Measurements from ENCODE around the gene ETNK2. TPM values are rescaled to one million over a fixed set of nuclear protein-coding genes. Genes with fewer than 3 reads are reported as not detected.

ETNK2 gene
- total and polyA plus RNA-seq, 2 of the 13 experiments (the other 11 are each of a cell fraction or from before 2014, with no cell fraction given) = 15.5 to 42.8 TPM

- peak; percentile 17; the same call in 1 of the 2 replicates for TF ChIP-seq ATF2 (CRISPR knock-in tag; IDR thresholded peaks at IDR 0.05)
- peak; percentile 88 for TF ChIP-seq ZSCAN25 (CRISPR knock-in tag; IDR thresholded peaks at IDR 0.05)
- TF ChIP-seq POGK (CRISPR knock-in tag; conservative IDR thresholded peaks at IDR 0.05) = no peak
- no peak for TF ChIP-seq HMG20B (CRISPR knock-in tag; conservative IDR thresholded peaks at IDR 0.05)
- peak; percentile 17; the same call in 1 of the 2 replicates for TF ChIP-seq PAXIP1 (CRISPR knock-in tag; conservative IDR thresholded peaks at IDR 0.05)
- TF ChIP-seq RAD21 (CRISPR knock-in tag; IDR thresholded peaks at IDR 0.05) = peak; percentile 93
- no peak for TF ChIP-seq ZEB1 (IDR thresholded peaks at IDR 0.05; ENCODE audit: insufficient replicate concordance, low read depth)
- no peak for TF ChIP-seq GPBP1L1 (CRISPR knock-in tag; IDR thresholded peaks at IDR 0.05)
- no peak for TF ChIP-seq SIX1 (CRISPR knock-in tag; IDR thresholded peaks at IDR 0.05; ENCODE audit: borderline replicate concordance)
- TF ChIP-seq ELF3 (CRISPR knock-in tag; IDR thresholded peaks at IDR 0.05) = 0 out of 2 replicates have a peak, but pooled peaks have one; percentile 11
- TF ChIP-seq MATR3 (CRISPR knock-in tag; IDR thresholded peaks at IDR 0.05) = no peak
- TF ChIP-seq ZNF790 (CRISPR knock-in tag; IDR thresholded peaks at IDR 0.05; ENCODE audit: borderline replicate concordance) = no peak
- TF ChIP-seq GATA4 (IDR thresholded peaks at IDR 0.05; ENCODE audit: borderline replicate concordance, low read depth) = no peak
- 0 out of 2 replicates have a peak, but pooled peaks have one; percentile 33 for TF ChIP-seq SPEN (CRISPR knock-in tag; IDR thresholded peaks at IDR 0.05; ENCODE audit: low read depth)
- peak; percentile 95 for TF ChIP-seq CTCF (CRISPR knock-in tag; IDR thresholded peaks at IDR 0.05)
- TF ChIP-seq RELA (CRISPR knock-in tag; IDR thresholded peaks at IDR 0.05) = 0 out of 2 replicates have a peak, but pooled peaks have one; percentile 23
- TF ChIP-seq RBM22 (optimal IDR thresholded peaks at IDR 0.05; ENCODE audit: low read length) = peak; percentile 8
- TF ChIP-seq ZNF746 (CRISPR knock-in tag; IDR thresholded peaks at IDR 0.05) = peak; percentile 75
- TF ChIP-seq RFX5 (IDR thresholded peaks at IDR 0.05; ENCODE audit: low read depth, low read length) = no peak
These were observed 22.6 kb downstream of the ETNK2 start (continued) for GRCh38 chr1:204128964-204129896.
